ENCODE results near the gene GRAP. TPM values are rescaled to one million over a fixed set of nuclear protein-coding genes. Genes with fewer than 3 reads are reported as not detected.

Gene GRAP
- total RNA-seq, 2 donors from 2014 or later: 0.15 TPM; not detected in 1

DNA sequence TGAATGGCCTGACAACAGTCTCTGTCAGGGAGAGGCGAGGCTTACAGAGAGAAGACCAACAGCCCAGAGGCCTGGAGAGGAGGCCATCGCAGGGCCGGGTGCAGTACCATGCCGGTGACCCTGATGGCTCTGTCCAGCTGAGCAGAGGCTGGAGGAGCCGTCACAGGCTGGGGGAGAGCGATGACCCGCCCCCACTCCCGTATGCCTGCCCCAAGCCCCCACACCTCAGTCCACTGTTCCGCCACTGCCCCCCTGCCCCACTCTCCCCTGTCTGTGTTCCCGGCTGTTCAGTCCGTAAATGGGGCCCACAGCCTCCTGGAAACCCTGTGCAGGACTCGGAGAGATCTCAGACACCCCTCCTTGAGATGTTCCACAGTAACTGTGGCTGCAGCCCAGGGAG lies 29.4 kb downstream of the GRAP start:
- DNase-seq: no peak
- Histone ChIP-seq H3K36me3 (ENCODE audit: control insufficient read depth, insufficient read depth, low read length) (no peaks in the 10 kb centered on the region), H3K9me3 (ENCODE audit: control insufficient read depth, low read length) (no peaks in the 10 kb centered on the region), H3K4me1 (ENCODE audit: control insufficient read depth, insufficient read depth, low read length) (no peaks in the 10 kb centered on the region), H3K9ac (ENCODE audit: extremely low read depth, low read length, poor library complexity, severe bottlenecking) (no peak overlapping the region), H3K4me3 (ENCODE audit: low read length) (no peak overlapping the region), H3K27me3 (ENCODE audit: control insufficient read depth, insufficient read depth, low read length, poor library complexity, severe bottlenecking) (no peaks in the 10 kb centered on the region), H3K27ac (ENCODE audit: low read depth, low read length) (no peak overlapping the region)
- WGBS, 2 experiments (ENCODE audit: insufficient coverage in 1 of 2, insufficient read length in 1 of 2): 83 to 92% methylated on average over 6 to 12 of the region's 12 CpGs
- no peak overlapping the region for H3K27ac Mint-ChIP-seq
- TF ChIP-seq, protein P1, sequence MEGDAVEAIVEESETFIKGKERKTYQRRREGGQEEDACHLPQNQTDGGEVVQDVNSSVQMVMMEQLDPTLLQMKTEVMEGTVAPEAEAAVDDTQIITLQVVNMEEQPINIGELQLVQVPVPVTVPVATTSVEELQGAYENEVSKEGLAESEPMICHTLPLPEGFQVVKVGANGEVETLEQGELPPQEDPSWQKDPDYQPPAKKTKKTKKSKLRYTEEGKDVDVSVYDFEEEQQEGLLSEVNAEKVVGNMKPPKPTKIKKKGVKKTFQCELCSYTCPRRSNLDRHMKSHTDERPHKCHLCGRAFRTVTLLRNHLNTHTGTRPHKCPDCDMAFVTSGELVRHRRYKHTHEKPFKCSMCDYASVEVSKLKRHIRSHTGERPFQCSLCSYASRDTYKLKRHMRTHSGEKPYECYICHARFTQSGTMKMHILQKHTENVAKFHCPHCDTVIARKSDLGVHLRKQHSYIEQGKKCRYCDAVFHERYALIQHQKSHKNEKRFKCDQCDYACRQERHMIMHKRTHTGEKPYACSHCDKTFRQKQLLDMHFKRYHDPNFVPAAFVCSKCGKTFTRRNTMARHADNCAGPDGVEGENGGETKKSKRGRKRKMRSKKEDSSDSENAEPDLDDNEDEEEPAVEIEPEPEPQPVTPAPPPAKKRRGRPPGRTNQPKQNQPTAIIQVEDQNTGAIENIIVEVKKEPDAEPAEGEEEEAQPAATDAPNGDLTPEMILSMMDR (conservative IDR thresholded peaks at IDR 0.05): no peak
- H3K4me1 Mint-ChIP-seq: peaks cover 5% of the 10 kb centered on the region
- no peaks in the 10 kb centered on the region for H3K36me3 Mint-ChIP-seq (ENCODE audit: low read depth)
- no peaks in the 10 kb centered on the region for H3K27me3 Mint-ChIP-seq (ENCODE audit: insufficient read depth)
- no peak overlapping the region for H3K4me3 Mint-ChIP-seq
- H3K9me3 Mint-ChIP-seq: no peaks in the 10 kb centered on the region

GRCh38 chr17:19016881-19017280 lies 29.9 kb downstream of the GRAP start:
- H3K9ac ChIP-seq (ENCODE audit: extremely low read depth, low read length, poor library complexity, severe bottlenecking): no peak overlapping the region

DNA sequence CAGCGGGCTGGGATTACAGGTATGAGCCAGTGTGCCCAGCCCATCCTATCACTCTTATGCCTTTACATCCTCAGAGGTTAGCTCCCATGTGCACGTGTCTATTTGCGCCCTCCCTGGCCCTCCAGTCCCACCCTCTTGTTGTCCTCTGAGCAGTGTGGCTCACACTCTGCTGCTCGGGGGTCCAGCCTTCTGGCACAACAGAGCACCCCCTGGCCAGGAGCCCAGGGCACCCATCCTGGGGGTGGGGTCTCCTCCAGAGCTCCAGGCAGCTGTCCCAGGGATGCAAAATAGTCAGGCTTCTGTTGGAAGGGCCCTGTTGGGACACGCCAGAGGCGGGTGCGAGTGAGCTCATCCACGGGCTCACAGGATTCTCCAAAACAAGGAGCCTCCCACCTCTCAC lies 30.5 kb downstream of the GRAP start:
- Mint-ChIP-seq H3K9me3 (no peaks in the 10 kb centered on the region), H3K4me1 (peaks cover 12% of the 10 kb centered on the region), H3K27ac (no peak overlapping the region), H3K4me3 (no peak overlapping the region), H3K36me3 (ENCODE audit: low read depth) (no peaks in the 10 kb centered on the region), H3K27me3 (ENCODE audit: insufficient read depth) (no peaks in the 10 kb centered on the region)
- WGBS, 2 experiments (ENCODE audit: insufficient coverage in 1 of 2, insufficient read length in 1 of 2): 93 to 100% methylated on average over 4 to 8 of the region's 8 CpGs
- no peak overlapping the region for H3K27ac ChIP-seq (ENCODE audit: low read depth, low read length)
- no peaks in the 10 kb centered on the region for H3K27me3 ChIP-seq (ENCODE audit: control insufficient read depth, insufficient read depth, low read length, poor library complexity, severe bottlenecking)
- TF ChIP-seq, protein P1 (conservative IDR thresholded peaks at IDR 0.05): no peak
- no peak for DNase-seq
- H3K9ac ChIP-seq (ENCODE audit: extremely low read depth, low read length, poor library complexity, severe bottlenecking): no peak overlapping the region
- H3K9me3 ChIP-seq (ENCODE audit: control insufficient read depth, low read length): no peaks in the 10 kb centered on the region
- H3K4me1 ChIP-seq (ENCODE audit: control insufficient read depth, insufficient read depth, low read length): no peaks in the 10 kb centered on the region
- no peak overlapping the region for H3K4me3 ChIP-seq (ENCODE audit: low read length)
- H3K36me3 ChIP-seq (ENCODE audit: control insufficient read depth, insufficient read depth, low read length): no peaks in the 10 kb centered on the region

More at GRCh38 chr17:19016881-19017280, 29.9 kb downstream of the GRAP start:
- Mint-ChIP-seq H3K27ac (no peak overlapping the region), H3K4me3 (no peak overlapping the region), H3K4me1 (peaks cover 10% of the 10 kb centered on the region), H3K9me3 (no peaks in the 10 kb centered on the region), H3K36me3 (ENCODE audit: low read depth) (no peaks in the 10 kb centered on the region), H3K27me3 (ENCODE audit: insufficient read depth) (no peaks in the 10 kb centered on the region)
- TF ChIP-seq, protein P1 (conservative IDR thresholded peaks at IDR 0.05): no peak
- 87 to 92% methylated on average over 2 to 7 of the region's 7 CpGs for WGBS, 2 experiments (ENCODE audit: insufficient coverage in 1 of 2, insufficient read length in 1 of 2)
- H3K4me1 ChIP-seq (ENCODE audit: control insufficient read depth, insufficient read depth, low read length): no peaks in the 10 kb centered on the region
- H3K4me3 ChIP-seq (ENCODE audit: low read length): no peak overlapping the region
- H3K9me3 ChIP-seq (ENCODE audit: control insufficient read depth, low read length): no peaks in the 10 kb centered on the region
- H3K27ac ChIP-seq (ENCODE audit: low read depth, low read length): no peak overlapping the region
- H3K27me3 ChIP-seq (ENCODE audit: control insufficient read depth, insufficient read depth, low read length, poor library complexity, severe bottlenecking): no peaks in the 10 kb centered on the region
- H3K36me3 ChIP-seq (ENCODE audit: control insufficient read depth, insufficient read depth, low read length): no peaks in the 10 kb centered on the region
- DNase-seq: no peak
